ENCODE data around the gene PLD6.

DNA sequence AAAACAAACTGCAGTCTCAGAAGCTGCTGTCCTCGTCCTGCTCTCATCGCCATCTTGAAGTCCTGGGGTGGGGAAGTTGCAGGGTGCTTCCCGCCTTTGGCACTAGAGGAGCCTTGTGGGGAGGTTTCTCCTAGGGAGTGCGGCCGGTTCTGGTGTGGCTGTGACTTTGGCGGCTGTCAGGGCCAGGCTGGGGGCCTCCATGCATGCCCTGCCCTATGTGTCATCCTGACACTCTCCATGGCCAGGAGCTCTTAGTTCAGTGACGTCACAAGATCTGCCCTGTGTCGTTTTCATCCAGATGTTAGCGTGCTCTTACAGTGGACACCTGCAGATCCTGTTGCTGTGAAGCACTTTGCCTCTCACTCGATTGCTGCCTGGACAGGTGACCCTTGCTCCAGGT lies 49.6 kb downstream of the PLD6 start:
- TF ChIP-seq POLR2AphosphoS5 (IDR thresholded peaks at IDR 0.05) (no peak), POLR2A (IDR thresholded peaks at IDR 0.05) (no peak)
- TF ChIP-seq, protein P1, sequence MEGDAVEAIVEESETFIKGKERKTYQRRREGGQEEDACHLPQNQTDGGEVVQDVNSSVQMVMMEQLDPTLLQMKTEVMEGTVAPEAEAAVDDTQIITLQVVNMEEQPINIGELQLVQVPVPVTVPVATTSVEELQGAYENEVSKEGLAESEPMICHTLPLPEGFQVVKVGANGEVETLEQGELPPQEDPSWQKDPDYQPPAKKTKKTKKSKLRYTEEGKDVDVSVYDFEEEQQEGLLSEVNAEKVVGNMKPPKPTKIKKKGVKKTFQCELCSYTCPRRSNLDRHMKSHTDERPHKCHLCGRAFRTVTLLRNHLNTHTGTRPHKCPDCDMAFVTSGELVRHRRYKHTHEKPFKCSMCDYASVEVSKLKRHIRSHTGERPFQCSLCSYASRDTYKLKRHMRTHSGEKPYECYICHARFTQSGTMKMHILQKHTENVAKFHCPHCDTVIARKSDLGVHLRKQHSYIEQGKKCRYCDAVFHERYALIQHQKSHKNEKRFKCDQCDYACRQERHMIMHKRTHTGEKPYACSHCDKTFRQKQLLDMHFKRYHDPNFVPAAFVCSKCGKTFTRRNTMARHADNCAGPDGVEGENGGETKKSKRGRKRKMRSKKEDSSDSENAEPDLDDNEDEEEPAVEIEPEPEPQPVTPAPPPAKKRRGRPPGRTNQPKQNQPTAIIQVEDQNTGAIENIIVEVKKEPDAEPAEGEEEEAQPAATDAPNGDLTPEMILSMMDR (IDR thresholded peaks at IDR 0.05), result no peak
